SK-N-SH treated with all-trans-retinoic acid at 6 μM for 48 hours (cell line): ENCODE measurements around the gene BPHL.

Source experiments
- PATZ1 ChIP-seq: fragments of 250-450 bp; sonication (Bioruptor Pico); IDR thresholded peaks from 2 replicates; pipeline ENCODE4 v1.8.0; 2020; ENCODE audit warnings: mild to moderate bottlenecking, moderate library complexity, borderline replicate concordance
- SNAI2 ChIP-seq: fragments of 250-450 bp; sonication (Bioruptor Pico); IDR thresholded peaks from 2 replicates; pipeline ENCODE4 v1.5.0; 2020; ENCODE audit warnings: mild to moderate bottlenecking, moderate library complexity
- TOX ChIP-seq: fragments of 250-450 bp; sonication (Bioruptor Pico); IDR thresholded peaks from 2 replicates; pipeline ENCODE4 v1.8.0; 2021; ENCODE audit warnings: mild to moderate bottlenecking, moderate library complexity, borderline replicate concordance
- ZFP30 ChIP-seq: fragments of 450-650 bp; formaldehyde crosslinking; IDR thresholded peaks from 2 replicates; pipeline ENCODE4 v1.5.0; 2022; ENCODE audit warnings: mild to moderate bottlenecking, moderate library complexity
- ZNF565 ChIP-seq: fragments of 450-650 bp; formaldehyde crosslinking; conservative IDR thresholded peaks from 2 replicates; pipeline ENCODE4 v1.5.0; 2020; ENCODE audit warnings: low read depth, mild to moderate bottlenecking, moderate library complexity

- no peak for TF ChIP-seq ZFP30 (CRISPR knock-in tag)
- TF ChIP-seq PATZ1 (CRISPR knock-in tag) = no peak
- no peak for TF ChIP-seq ZNF565 (CRISPR knock-in tag)
- no peak for TF ChIP-seq TOX
- TF ChIP-seq SNAI2 (CRISPR knock-in tag) = no peak
Measured at GRCh38 chr6:3196770-3197169, 78.3 kb downstream of the BPHL start.
